WTC11 (cell line): ENCODE results near the gene GTF2F1. TPM values are rescaled to one million over a fixed set of nuclear protein-coding genes. Genes with fewer than 3 reads are reported as not detected.

ENCODE experiments used
- ATAC-seq: fragments of 200-7000 bp; cut with Tn5 transposase; 2 replicates; pipeline ENCODE4 v1.10.0; 2021; ENCODE audit warnings: mild to moderate bottlenecking, moderate library complexity
- CTCF ChIA-PET: fragments of 300-600 bp; sonication (Branson Sonifier 250); formaldehyde crosslinking; loops from one replicate; lab custom pipeline; 2021; ENCODE audit warnings: antibody characterized with exemption; lab: Charles Lee
- POLR2A ChIA-PET: fragments of 350-600 bp; sonication (Branson Sonifier 250); formaldehyde crosslinking; loops from one replicate; lab custom pipeline; 2021; ENCODE audit warnings: antibody characterized with exemption; lab: Charles Lee
- DNase-seq: peaks from one replicate; pipeline ENCODE4 v3.0.0; 2021; ENCODE audit warnings: low spot score
- H3K27ac Mint-ChIP-seq: 2 replicates; pipeline ENCODE4 v1.8.0; 2021; ENCODE audit warnings: mixed read lengths
- H3K27me3 Mint-ChIP-seq: 2 replicates; pipeline ENCODE4 v1.8.0; 2021; ENCODE audit warnings: low read depth, mild to moderate bottlenecking, moderate library complexity, mixed read lengths
- H3K36me3 Mint-ChIP-seq: 2 replicates; pipeline ENCODE4 v1.8.0; 2021; ENCODE audit warnings: mixed read lengths
- H3K4me1 Mint-ChIP-seq: 2 replicates; pipeline ENCODE4 v1.8.0; 2022; ENCODE audit warnings: mixed read lengths
- H3K4me3 Mint-ChIP-seq: 2 replicates; pipeline ENCODE4 v1.8.0; 2021; ENCODE audit warnings: mild to moderate bottlenecking, moderate library complexity, mixed read lengths
- H3K9me3 Mint-ChIP-seq: 2 replicates; pipeline ENCODE4 v1.8.0; 2021; ENCODE audit warnings: mixed read lengths
- E2F1 ChIP-seq: sonication (generic); formaldehyde crosslinking; IDR thresholded peaks from 2 replicates; pipeline ENCODE4 v1.8.0; 2022; ENCODE audit warnings: mild to moderate bottlenecking, missing genetic modification reagents
- FOXK1 ChIP-seq: sonication (generic); formaldehyde crosslinking; IDR thresholded peaks from 2 replicates; pipeline ENCODE4 v1.8.0; 2022; ENCODE audit warnings: mild to moderate bottlenecking, moderate library complexity, missing genetic modification reagents
- FOXP1 ChIP-seq: sonication (generic); formaldehyde crosslinking; IDR thresholded peaks from 2 replicates; pipeline ENCODE4 v1.8.0; 2022; ENCODE audit warnings: missing genetic modification reagents, mild to moderate bottlenecking, moderate library complexity, borderline replicate concordance
- GABPB1 ChIP-seq: sonication (generic); formaldehyde crosslinking; IDR thresholded peaks from 2 replicates; pipeline ENCODE4 v1.8.1; 2023; ENCODE audit warnings: mild to moderate bottlenecking, missing genetic modification reagents
- GRHL2 ChIP-seq: fragments of 250-450 bp; sonication (Bioruptor Pico); IDR thresholded peaks from 2 replicates; pipeline ENCODE4 v1.8.0; 2022; ENCODE audit warnings: mild to moderate bottlenecking, moderate library complexity; ENCODE audit not compliant: insufficient replicate concordance, severe bottlenecking
- NR1H2 ChIP-seq: sonication (generic); formaldehyde crosslinking; IDR thresholded peaks from 2 replicates; pipeline ENCODE4 v1.9.0; 2021; ENCODE audit warnings: mild to moderate bottlenecking, moderate library complexity, missing genetic modification reagents
- SMAD3 ChIP-seq: sonication (generic); formaldehyde crosslinking; IDR thresholded peaks from 2 replicates; pipeline ENCODE4 v1.8.0; 2022; ENCODE audit warnings: missing genetic modification reagents, mild to moderate bottlenecking, borderline replicate concordance
- USF1 ChIP-seq: sonication (generic); formaldehyde crosslinking; IDR thresholded peaks from 2 replicates; pipeline ENCODE4 v1.8.0; 2022; ENCODE audit warnings: mild to moderate bottlenecking, missing genetic modification reagents
- USF2 ChIP-seq: sonication (generic); formaldehyde crosslinking; IDR thresholded peaks from 2 replicates; pipeline ENCODE4 v1.8.1; 2023; ENCODE audit warnings: mild to moderate bottlenecking, missing genetic modification reagents, moderate library complexity
- ZNF219 ChIP-seq: sonication (generic); formaldehyde crosslinking; IDR thresholded peaks from 2 replicates; pipeline ENCODE4 v1.8.0; 2023; ENCODE audit warnings: missing genetic modification reagents, mild to moderate bottlenecking, borderline replicate concordance
- ZNF232 ChIP-seq: sonication (generic); formaldehyde crosslinking; IDR thresholded peaks from 2 replicates; pipeline ENCODE4 v1.8.0; 2022; ENCODE audit warnings: mild to moderate bottlenecking, missing genetic modification reagents
- ZNF317 ChIP-seq: sonication (generic); formaldehyde crosslinking; IDR thresholded peaks from 2 replicates; pipeline ENCODE4 v1.8.1; 2023; ENCODE audit warnings: low read depth, mild to moderate bottlenecking, moderate library complexity, missing genetic modification reagents, borderline replicate concordance
- ZNF416 ChIP-seq: fragments of 250-450 bp; sonication (Bioruptor Pico); IDR thresholded peaks from 2 replicates; pipeline ENCODE4 v1.9.0; 2021; ENCODE audit warnings: mild to moderate bottlenecking, inconsistent platforms
- ZNF423 ChIP-seq: fragments of 250-450 bp; sonication (Bioruptor Pico); IDR thresholded peaks from 2 replicates; pipeline ENCODE4 v2.1.2; 2022; ENCODE audit warnings: mild to moderate bottlenecking, moderate library complexity
- ZSCAN18 ChIP-seq: fragments of 250-450 bp; sonication (Bioruptor Pico); IDR thresholded peaks from 2 replicates; pipeline ENCODE4 v2.1.2; 2022; ENCODE audit warnings: mild to moderate bottlenecking, moderate library complexity
- total RNA-seq: library from RNA; stranded (reverse); gene quantifications from 3 replicates; pipeline ENCODE4 v1.2.3, GENCODE V29; 2021
- TF ChIP-seq, protein P1 (sequence below): sonication (generic); formaldehyde crosslinking; IDR thresholded peaks from 2 replicates; pipeline ENCODE4 v1.8.1; 2023; ENCODE audit warnings: mild to moderate bottlenecking, missing genetic modification reagents, moderate library complexity
- TF ChIP-seq, protein P2 (sequence below): fragments of 250-450 bp; sonication (Bioruptor Pico); IDR thresholded peaks from 2 replicates; pipeline ENCODE4 v1.9.0; 2021; ENCODE audit warnings: mild to moderate bottlenecking, borderline replicate concordance
- TF ChIP-seq, protein P3 (sequence below): sonication (generic); formaldehyde crosslinking; conservative IDR thresholded peaks from 2 replicates; pipeline ENCODE4 v1.8.1; 2022; ENCODE audit warnings: mild to moderate bottlenecking, missing genetic modification reagents
- TF ChIP-seq, protein P4 (sequence below): fragments of 250-450 bp; sonication (Bioruptor Pico); conservative IDR thresholded peaks from 2 replicates; pipeline ENCODE4 v1.9.0; 2021; ENCODE audit warnings: mild to moderate bottlenecking
- TF ChIP-seq, protein P5 (sequence below): sonication (generic); formaldehyde crosslinking; IDR thresholded peaks from 2 replicates; pipeline ENCODE4 v1.8.0; 2023; ENCODE audit warnings: missing genetic modification reagents

Gene GTF2F1
- total RNA-seq, 1 experiment from 2014 or later: 62.4 TPM

GRCh38 chr19:6416658-6417405 lies 23.9 kb upstream of the GTF2F1 start:
- H3K4me3 Mint-ChIP-seq: no peak overlapping the region
- no peak overlapping the region for H3K27ac Mint-ChIP-seq
- CTCF ChIA-PET: interaction anchor here (0.5 to 1.4 kb wide), 6 partner anchors 9 to 198 kb away, joined by 3 to 7 read pairs (median 3); partner anchors contain the start of genes CRB3 and GTF2F1
- ATAC-seq (no peak), DNase-seq (no peak)
- H3K27me3 Mint-ChIP-seq: no peaks in the 10 kb centered on the region
- TF ChIP-seq ZNF423 (CRISPR knock-in tag) (no peak), USF1 (no peak), FOXP1 (CRISPR knock-in tag) (no peak), SMAD3 (CRISPR knock-in tag) (no peak), ZNF317 (CRISPR knock-in tag) (no peak), GABPB1 (CRISPR knock-in tag) (no peak), GRHL2 (CRISPR knock-in tag) (no peak), ZNF219 (CRISPR knock-in tag) (no peak), E2F1 (CRISPR knock-in tag) (no peak), USF2 (CRISPR knock-in tag) (no peak)
- TF ChIP-seq, protein P1, sequence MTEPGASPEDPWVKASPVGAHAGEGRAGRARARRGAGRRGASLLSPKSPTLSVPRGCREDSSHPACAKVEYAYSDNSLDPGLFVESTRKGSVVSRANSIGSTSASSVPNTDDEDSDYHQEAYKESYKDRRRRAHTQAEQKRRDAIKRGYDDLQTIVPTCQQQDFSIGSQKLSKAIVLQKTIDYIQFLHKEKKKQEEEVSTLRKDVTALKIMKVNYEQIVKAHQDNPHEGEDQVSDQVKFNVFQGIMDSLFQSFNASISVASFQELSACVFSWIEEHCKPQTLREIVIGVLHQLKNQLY (CRISPR knock-in tag): no peak
- TF ChIP-seq, protein P2, sequence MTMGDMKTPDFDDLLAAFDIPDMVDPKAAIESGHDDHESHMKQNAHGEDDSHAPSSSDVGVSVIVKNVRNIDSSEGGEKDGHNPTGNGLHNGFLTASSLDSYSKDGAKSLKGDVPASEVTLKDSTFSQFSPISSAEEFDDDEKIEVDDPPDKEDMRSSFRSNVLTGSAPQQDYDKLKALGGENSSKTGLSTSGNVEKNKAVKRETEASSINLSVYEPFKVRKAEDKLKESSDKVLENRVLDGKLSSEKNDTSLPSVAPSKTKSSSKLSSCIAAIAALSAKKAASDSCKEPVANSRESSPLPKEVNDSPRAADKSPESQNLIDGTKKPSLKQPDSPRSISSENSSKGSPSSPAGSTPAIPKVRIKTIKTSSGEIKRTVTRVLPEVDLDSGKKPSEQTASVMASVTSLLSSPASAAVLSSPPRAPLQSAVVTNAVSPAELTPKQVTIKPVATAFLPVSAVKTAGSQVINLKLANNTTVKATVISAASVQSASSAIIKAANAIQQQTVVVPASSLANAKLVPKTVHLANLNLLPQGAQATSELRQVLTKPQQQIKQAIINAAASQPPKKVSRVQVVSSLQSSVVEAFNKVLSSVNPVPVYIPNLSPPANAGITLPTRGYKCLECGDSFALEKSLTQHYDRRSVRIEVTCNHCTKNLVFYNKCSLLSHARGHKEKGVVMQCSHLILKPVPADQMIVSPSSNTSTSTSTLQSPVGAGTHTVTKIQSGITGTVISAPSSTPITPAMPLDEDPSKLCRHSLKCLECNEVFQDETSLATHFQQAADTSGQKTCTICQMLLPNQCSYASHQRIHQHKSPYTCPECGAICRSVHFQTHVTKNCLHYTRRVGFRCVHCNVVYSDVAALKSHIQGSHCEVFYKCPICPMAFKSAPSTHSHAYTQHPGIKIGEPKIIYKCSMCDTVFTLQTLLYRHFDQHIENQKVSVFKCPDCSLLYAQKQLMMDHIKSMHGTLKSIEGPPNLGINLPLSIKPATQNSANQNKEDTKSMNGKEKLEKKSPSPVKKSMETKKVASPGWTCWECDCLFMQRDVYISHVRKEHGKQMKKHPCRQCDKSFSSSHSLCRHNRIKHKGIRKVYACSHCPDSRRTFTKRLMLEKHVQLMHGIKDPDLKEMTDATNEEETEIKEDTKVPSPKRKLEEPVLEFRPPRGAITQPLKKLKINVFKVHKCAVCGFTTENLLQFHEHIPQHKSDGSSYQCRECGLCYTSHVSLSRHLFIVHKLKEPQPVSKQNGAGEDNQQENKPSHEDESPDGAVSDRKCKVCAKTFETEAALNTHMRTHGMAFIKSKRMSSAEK (CRISPR knock-in tag): no peak
- H3K4me1 Mint-ChIP-seq: peaks cover 7% of the 10 kb centered on the region
- POLR2A ChIA-PET: no interaction called here
- no peaks in the 10 kb centered on the region for H3K9me3 Mint-ChIP-seq
- H3K36me3 Mint-ChIP-seq: peaks cover 60% of the 10 kb centered on the region

DNA sequence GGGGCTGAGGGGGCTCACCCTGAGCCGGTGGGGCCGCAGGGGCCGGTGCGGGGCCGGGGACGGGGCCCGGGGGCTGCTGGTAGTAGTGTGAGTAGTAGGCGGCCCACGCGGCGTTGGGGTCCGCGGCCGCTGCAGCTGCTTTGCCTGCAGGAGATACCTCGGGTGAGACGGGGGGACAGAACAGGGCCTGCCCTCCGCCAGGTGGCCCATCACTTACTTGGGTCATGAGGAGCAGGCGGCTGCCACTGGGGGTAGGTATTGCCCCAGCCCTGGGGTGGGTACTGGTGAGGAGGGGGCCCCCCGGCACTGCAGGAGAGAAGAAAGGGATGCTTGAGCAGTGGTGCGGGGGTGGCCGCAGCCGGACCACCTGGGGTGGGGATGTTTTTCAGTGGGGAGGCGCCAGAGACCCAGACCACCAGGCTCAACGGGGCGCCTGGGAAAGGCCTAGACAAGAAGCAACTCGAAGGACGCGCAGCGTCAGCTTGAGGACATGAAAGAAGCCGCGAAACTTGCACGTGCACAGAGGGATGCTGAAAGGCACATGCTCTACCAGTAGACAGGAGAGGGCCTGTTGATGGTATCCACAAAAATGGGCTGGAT lies 22.7 kb upstream of the GTF2F1 start:
- no peak for DNase-seq
- Mint-ChIP-seq H3K27ac (no peak overlapping the region), H3K36me3 (peaks cover 55% of the 10 kb centered on the region), H3K9me3 (no peaks in the 10 kb centered on the region), H3K4me3 (no peak overlapping the region), H3K4me1 (peaks cover 7% of the 10 kb centered on the region), H3K27me3 (no peaks in the 10 kb centered on the region)
- ATAC-seq: no peak
- ChIA-PET CTCF (interaction anchor here (0.6 kb wide), 1 partner anchor 1533 kb away, joined by 3 read pairs; no protein-coding TSS in a partner anchor), POLR2A (no interaction called here)
- no peak for TF ChIP-seq ZSCAN18
- TF ChIP-seq GABPB1 (CRISPR knock-in tag): no peak
- TF ChIP-seq, protein P3, sequence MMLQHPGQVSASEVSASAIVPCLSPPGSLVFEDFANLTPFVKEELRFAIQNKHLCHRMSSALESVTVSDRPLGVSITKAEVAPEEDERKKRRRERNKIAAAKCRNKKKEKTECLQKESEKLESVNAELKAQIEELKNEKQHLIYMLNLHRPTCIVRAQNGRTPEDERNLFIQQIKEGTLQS: no peak
- TF ChIP-seq ZNF232 (CRISPR knock-in tag): no peak
- TF ChIP-seq NR1H2 (CRISPR knock-in tag): no peak
- no peak for TF ChIP-seq FOXK1 (CRISPR knock-in tag)
- TF ChIP-seq, protein P4, sequence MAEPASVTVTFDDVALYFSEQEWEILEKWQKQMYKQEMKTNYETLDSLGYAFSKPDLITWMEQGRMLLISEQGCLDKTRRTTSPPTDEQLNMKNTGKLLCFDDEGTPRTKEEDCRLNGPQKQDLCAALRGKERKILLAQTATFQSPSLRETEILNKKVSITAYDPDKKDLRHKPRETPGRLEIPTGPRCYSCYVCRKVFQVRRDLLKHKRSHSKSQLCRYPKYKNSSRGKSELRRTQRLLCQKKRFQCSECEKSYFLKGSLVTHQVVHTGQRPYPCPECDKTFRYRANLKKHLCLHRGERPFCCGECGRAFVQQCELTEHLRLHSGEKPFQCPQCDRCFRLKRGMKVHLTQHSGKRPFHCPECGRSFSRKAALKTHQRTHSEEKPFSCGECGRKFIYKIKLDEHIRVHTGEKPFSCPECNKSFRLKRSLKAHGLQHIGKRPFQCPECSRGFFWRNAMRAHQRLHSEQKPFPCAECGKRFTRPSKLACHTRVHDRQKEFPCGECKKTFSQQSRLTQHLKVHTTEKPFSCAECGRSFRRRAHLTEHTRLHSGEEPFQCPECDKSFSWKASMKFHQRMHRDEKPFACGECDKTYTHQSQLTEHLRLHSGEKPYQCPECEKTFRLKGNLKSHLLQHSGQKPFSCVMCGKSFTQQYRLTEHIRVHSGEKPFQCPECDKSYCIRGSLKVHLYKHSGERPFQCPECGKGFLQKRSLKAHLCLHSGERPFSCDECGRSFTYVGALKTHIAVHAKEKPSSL (CRISPR knock-in tag): no peak
- TF ChIP-seq, protein P5, sequence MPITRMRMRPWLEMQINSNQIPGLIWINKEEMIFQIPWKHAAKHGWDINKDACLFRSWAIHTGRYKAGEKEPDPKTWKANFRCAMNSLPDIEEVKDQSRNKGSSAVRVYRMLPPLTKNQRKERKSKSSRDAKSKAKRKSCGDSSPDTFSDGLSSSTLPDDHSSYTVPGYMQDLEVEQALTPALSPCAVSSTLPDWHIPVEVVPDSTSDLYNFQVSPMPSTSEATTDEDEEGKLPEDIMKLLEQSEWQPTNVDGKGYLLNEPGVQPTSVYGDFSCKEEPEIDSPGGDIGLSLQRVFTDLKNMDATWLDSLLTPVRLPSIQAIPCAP: no peak
- TF ChIP-seq ZNF416 (CRISPR knock-in tag): no peak
